Muscle layer of duodenum (tissue), 2 donors: ENCODE results near the gene CETN2.
"Not testable (repeated sequence)": the region's sequence is repeated elsewhere in the genome, so short reads cannot be mapped to it uniquely, and the experiment has no call there.

Source experiments
- H3K27ac ChIP-seq: one replicate; pipeline ENCODE4 v1.7.0; 2013; ENCODE audit warnings: mild to moderate bottlenecking, low read length
- H3K27me3 ChIP-seq: one replicate; pipeline ENCODE4 v1.7.0; 2013; ENCODE audit warnings: low read depth, mild to moderate bottlenecking, control low read depth, low read length
- H3K36me3 ChIP-seq, 2 donors: one replicate each; pipeline ENCODE4 v1.7.0; 2013; ENCODE audit warnings: low read length in 2 of 2, control low read depth in 1 of 2, mild to moderate bottlenecking in 1 of 2; ENCODE audit not compliant: insufficient read depth in 2 of 2, control insufficient read depth in 1 of 2
- H3K4me1 ChIP-seq, 2 donors: one replicate each; pipeline ENCODE4 v1.7.0; 2013; ENCODE audit warnings: low read length in 2 of 2, mild to moderate bottlenecking in 2 of 2, control low read depth in 1 of 2, moderate library complexity in 1 of 2; ENCODE audit not compliant: insufficient read depth in 2 of 2, control insufficient read depth in 1 of 2
- H3K4me3 ChIP-seq, 2 donors: one replicate each; pipeline ENCODE4 v1.7.0; 2013; ENCODE audit warnings: low read length in 2 of 2, low read depth in 1 of 2, mild to moderate bottlenecking in 1 of 2
- H3K9me3 ChIP-seq, 2 donors: one replicate each; pipeline ENCODE4 v1.7.0; 2013; ENCODE audit warnings: low read length in 2 of 2, control low read depth in 1 of 2, mild to moderate bottlenecking in 1 of 2; ENCODE audit not compliant: control insufficient read depth in 1 of 2
- donor health status: healthy.

Gene CETN2

DNA sequence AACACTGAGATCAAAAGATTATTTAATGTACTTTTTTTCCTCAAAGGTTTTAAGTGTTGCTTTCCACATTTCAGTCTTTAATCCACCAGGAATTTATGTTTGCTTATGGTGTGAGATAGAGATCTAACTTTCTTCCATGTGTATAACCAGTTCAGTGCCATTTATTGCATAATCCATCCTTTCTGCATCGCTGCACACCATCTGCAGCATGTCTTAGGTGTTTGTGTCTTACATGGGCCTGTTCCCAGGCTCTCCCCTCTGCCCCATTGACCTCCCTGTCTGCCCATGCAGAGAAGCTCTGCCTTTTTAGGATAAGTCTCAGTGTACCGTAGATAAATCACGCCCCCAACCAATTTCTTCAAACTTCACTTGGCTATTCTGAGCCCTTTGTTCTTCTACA, 30.6 kb upstream of the CETN2 start:
- Histone ChIP-seq H3K27ac (no peak overlapping the region), H3K36me3 (peaks cover 10 to 26% of the 10 kb centered on the region in 2 donors), H3K9me3 (no peaks in the 10 kb centered on the region), H3K27me3 (no peaks in the 10 kb centered on the region), H3K4me1 (no peaks in the 10 kb centered on the region), H3K4me3 (no peak overlapping the region)

DNA sequence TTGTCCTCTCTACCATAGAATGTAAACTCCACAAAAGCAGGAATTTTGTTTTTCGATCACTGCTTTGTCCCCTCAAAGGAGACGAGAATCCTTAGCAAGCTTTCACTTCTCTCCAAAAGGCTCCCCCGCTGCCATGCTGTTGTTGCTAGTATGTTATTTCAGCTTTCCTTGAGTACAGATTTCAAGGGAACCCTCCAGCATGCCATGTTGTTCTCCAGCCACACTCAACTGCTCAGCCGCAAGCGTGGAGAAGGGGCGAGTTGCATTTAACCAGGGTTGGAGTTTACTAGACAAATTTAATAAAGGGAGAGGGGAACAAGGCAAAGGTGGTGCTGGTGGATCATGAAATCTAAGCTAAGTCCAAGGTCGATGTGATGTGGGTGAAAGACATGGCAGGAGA, 23.4 kb upstream of the CETN2 start:
- H3K4me1 ChIP-seq: no peaks in the 10 kb centered on the region
- no peaks in the 10 kb centered on the region for H3K9me3 ChIP-seq
- H3K4me3 ChIP-seq: no peak overlapping the region
- peaks cover 10 to 28% of the 10 kb centered on the region in 2 donors for H3K36me3 ChIP-seq
- no peaks in the 10 kb centered on the region for H3K27me3 ChIP-seq
- H3K27ac ChIP-seq: no peak overlapping the region

DNA sequence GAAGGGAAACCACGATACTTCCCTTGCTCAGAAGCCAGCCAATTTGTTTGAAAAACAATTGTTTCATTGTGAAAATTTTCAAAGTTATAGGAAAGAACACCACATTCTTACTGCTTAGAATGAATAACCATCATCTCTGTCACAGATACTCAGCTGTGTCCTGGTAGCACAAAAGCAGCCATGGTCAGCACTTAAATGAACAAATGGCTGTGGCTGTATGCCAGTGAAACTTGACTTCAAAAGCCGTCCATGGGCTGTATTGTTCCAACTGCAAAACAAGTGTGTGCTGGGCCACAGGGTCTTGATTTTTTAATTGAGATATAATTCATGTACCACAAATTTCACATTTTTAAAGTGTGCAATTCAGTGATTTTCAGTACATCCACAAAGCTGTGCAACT, 19.9 kb upstream of the CETN2 start:
- Histone ChIP-seq H3K27me3 (no peaks in the 10 kb centered on the region), H3K9me3 (no peaks in the 10 kb centered on the region), H3K36me3 (peaks cover 17 to 30% of the 10 kb centered on the region in 2 donors), H3K4me3 (no peak overlapping the region), H3K27ac (no peak overlapping the region), H3K4me1 (no peaks in the 10 kb centered on the region)

GRCh38 chrX:152847281-152847680, 16.7 kb upstream of the CETN2 start:
- Histone ChIP-seq H3K27me3 (no peaks in the 10 kb centered on the region), H3K4me1 (peaks cover 0 to 4% of the 10 kb centered on the region in 2 donors), H3K9me3 (no peaks in the 10 kb centered on the region), H3K36me3 (peaks cover 17 to 22% of the 10 kb centered on the region in 2 donors), H3K4me3 (no peak overlapping the region), H3K27ac (no peak overlapping the region)

GRCh38 chrX:152845618-152846240, 15.2 kb upstream of the CETN2 start:
- Histone ChIP-seq H3K4me1 (peaks cover 0 to 4% of the 10 kb centered on the region in 2 donors), H3K4me3 (no peak overlapping the region), H3K9me3 (no peaks in the 10 kb centered on the region), H3K27me3 (no peaks in the 10 kb centered on the region), H3K36me3 (peaks cover 11 to 17% of the 10 kb centered on the region in 2 donors), H3K27ac (no peak overlapping the region)

GRCh38 chrX:152844256-152844655, 13.7 kb upstream of the CETN2 start:
- Histone ChIP-seq H3K27me3 (no peaks in the 10 kb centered on the region), H3K9me3 (no peaks in the 10 kb centered on the region), H3K4me1 (peaks cover 0 to 4% of the 10 kb centered on the region in 2 donors), H3K36me3 (peaks cover 7 to 12% of the 10 kb centered on the region in 2 donors), H3K27ac (no peak overlapping the region), H3K4me3 (no peak overlapping the region)

DNA sequence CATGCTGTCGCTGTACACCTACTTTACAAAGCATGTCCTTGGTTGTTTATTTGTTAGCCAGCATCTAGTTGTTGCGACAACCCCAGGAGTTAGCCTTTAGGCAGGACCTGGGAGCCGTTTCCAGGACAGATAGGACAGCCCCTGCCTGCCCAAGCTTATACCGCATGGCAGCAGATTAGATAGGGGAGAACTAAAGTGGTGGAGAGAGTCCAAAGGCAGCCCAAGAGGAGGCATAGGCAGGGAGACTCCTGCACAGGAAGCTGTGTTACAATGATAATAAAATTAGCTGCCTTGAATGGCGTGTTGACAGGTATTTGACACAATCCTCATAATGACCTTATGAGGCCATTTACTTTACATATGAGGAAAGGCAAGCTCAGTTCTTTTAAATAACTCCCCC, 13.3 kb upstream of the CETN2 start:
- Histone ChIP-seq H3K36me3 (peaks cover 6 to 11% of the 10 kb centered on the region in 2 donors), H3K4me3 (no peak overlapping the region), H3K27me3 (no peaks in the 10 kb centered on the region), H3K9me3 (no peaks in the 10 kb centered on the region), H3K4me1 (peaks cover 0 to 4% of the 10 kb centered on the region in 2 donors), H3K27ac (no peak overlapping the region)

- Histone ChIP-seq H3K27me3 (no peaks in the 10 kb centered on the region), H3K27ac (no peak overlapping the region), H3K4me3 (no peak overlapping the region), H3K9me3 (no peaks in the 10 kb centered on the region), H3K36me3 (peaks cover 6 to 7% of the 10 kb centered on the region in 2 donors), H3K4me1 (peaks cover 0 to 4% of the 10 kb centered on the region in 2 donors)
Observed at GRCh38 chrX:152842772-152843338, 12.3 kb upstream of the CETN2 start.

- H3K4me1 ChIP-seq: peaks cover 0 to 15% of the 10 kb centered on the region in 2 donors
- not testable (repeated sequence) for H3K36me3 ChIP-seq, H3K4me3 ChIP-seq, H3K27me3 ChIP-seq, H3K9me3 ChIP-seq, H3K27ac ChIP-seq
Observed at GRCh38 chrX:152835470-152835869, 4.9 kb upstream of the CETN2 start.

GRCh38 chrX:152833378-152833777, 2.8 kb upstream of the CETN2 start:
- Histone ChIP-seq H3K4me1 (peaks cover 0 to 15% of the 10 kb centered on the region in 2 donors), H3K36me3 (peaks cover 5 to 6% of the 10 kb centered on the region in 2 donors), H3K4me3 (no peak overlapping the region), H3K9me3 (no peaks in the 10 kb centered on the region), H3K27ac (no peak overlapping the region), H3K27me3 (no peaks in the 10 kb centered on the region)

DNA sequence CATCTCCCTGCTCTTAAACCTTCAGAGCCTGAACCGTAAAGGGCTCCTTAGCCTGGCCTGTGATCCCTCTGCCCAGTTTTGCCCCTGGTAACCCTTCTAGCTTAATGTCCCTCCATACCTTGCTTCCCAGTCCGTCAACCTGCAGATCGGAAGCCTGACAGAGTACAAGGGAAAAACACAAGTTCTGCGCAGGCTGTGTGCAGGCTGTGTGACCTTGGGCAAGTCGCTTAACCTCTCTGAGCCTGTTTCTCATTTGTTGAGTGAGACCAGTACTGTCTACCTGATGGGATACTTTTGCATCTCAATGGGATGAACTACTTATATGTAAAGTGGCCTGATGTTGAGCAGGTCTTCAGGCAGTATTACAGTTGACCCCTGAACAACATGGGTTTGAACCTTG, 2.0 kb upstream of the CETN2 start:
- H3K27ac ChIP-seq: no peak overlapping the region
- H3K4me1 ChIP-seq: peaks cover 0 to 15% of the 10 kb centered on the region in 2 donors
- H3K4me3 ChIP-seq: no peak overlapping the region
- H3K9me3 ChIP-seq: no peaks in the 10 kb centered on the region
- H3K27me3 ChIP-seq: no peaks in the 10 kb centered on the region
- peaks cover 6 to 13% of the 10 kb centered on the region in 2 donors for H3K36me3 ChIP-seq

DNA sequence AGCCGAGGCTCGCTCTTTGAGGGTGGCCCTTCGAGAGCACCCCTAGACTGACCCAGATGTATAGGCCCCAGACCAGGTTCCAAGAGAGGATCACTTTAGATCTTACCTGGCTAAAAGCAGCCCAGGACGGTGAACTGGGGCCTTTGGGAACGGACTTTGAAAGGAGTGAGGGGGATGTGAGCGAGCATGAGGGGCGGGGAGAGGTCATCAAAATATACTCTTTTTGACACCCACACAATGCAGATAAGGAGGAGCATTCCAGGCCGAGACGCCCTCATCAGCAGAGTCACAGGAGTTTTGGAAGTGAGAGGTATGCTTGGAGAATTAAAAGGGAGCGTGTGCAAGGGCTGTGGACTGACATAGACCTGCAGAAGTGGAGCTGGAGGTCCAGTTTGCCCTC, 834 bp upstream of the CETN2 start:
- no peaks in the 10 kb centered on the region for H3K27me3 ChIP-seq
- peaks cover 6 to 15% of the 10 kb centered on the region in 2 donors for H3K36me3 ChIP-seq
- no peaks in the 10 kb centered on the region for H3K9me3 ChIP-seq
- peak overlapping the region; percentile 33 for H3K27ac ChIP-seq
- H3K4me1 ChIP-seq: peaks cover 0 to 15% of the 10 kb centered on the region in 2 donors
- H3K4me3 ChIP-seq: peak overlapping the region; percentile 58 to 79
